DND-41 (cell line): ENCODE results near the gene IGLL5.

Source experiments
- ATAC-seq: fragments of 200-7000 bp; cut with Tn5 transposase; 3 replicates; pipeline ENCODE4 v1.9.1; 2021; ENCODE audit warnings: low read depth; ENCODE audit not compliant: insufficient read depth
- DNase-seq: peaks from one replicate; pipeline ENCODE4 v3.0.0-alpha.2; 2020
- H2AFZ ChIP-seq: 2 replicates; pipeline ENCODE4 v1.6.0; 2012; ENCODE audit warnings: low read depth, low read length
- H3K27ac ChIP-seq: 2 replicates; pipeline ENCODE4 v1.5.1; 2012; ENCODE audit warnings: low read length, inconsistent platforms
- H3K27me3 ChIP-seq: fragments of 200-600 bp; sonication (generic); 2 replicates; pipeline ENCODE4 v1.6.0; 2012; ENCODE audit warnings: low read length, mild to moderate bottlenecking, inconsistent platforms; ENCODE audit not compliant: insufficient read depth, poor library complexity
- H3K36me3 ChIP-seq: 2 replicates; pipeline ENCODE4 v1.5.1; 2012; ENCODE audit warnings: low read length, inconsistent platforms; ENCODE audit not compliant: insufficient read depth
- H3K4me1 ChIP-seq: 2 replicates; pipeline ENCODE4 v1.5.1; 2012; ENCODE audit warnings: mild to moderate bottlenecking, low read length; ENCODE audit not compliant: insufficient read depth
- H3K4me2 ChIP-seq: 2 replicates; pipeline ENCODE4 v1.6.0; 2012; ENCODE audit warnings: mild to moderate bottlenecking, moderate library complexity, low read length, inconsistent platforms; ENCODE audit not compliant: insufficient read depth
- H3K4me3 ChIP-seq, 2 experiments: fragments of 200-600 bp in 1 of 2; shearing (Covaris generic) in 1 of 2; 2 replicates each; pipeline ENCODE4 v1.5.1; 2012 to 2016; ENCODE audit warnings: inconsistent platforms in 2 of 2, low read length in 2 of 2, mild to moderate bottlenecking in 2 of 2, low read depth in 1 of 2, moderate library complexity in 1 of 2
- H3K79me2 ChIP-seq: 2 replicates; pipeline ENCODE4 v1.6.0; 2012; ENCODE audit warnings: low read length, inconsistent platforms; ENCODE audit not compliant: insufficient read depth
- H3K9ac ChIP-seq: 2 replicates; pipeline ENCODE4 v1.6.0; 2012; ENCODE audit warnings: low read depth, mild to moderate bottlenecking, inconsistent platforms, low read length, moderate library complexity
- H3K9me3 ChIP-seq: 2 replicates; pipeline ENCODE4 v1.5.1; 2012; ENCODE audit warnings: low read length, moderate library complexity, mild to moderate bottlenecking, inconsistent platforms; ENCODE audit not compliant: insufficient read depth, severe bottlenecking
- H4K20me1 ChIP-seq: 2 replicates; pipeline ENCODE4 v1.6.0; 2012; ENCODE audit warnings: low read length; ENCODE audit not compliant: insufficient read depth
- EZH2 ChIP-seq: IDR thresholded peaks from 3 replicates; pipeline ENCODE4 v1.6.1; 2012; ENCODE audit warnings: borderline replicate concordance, low read depth, mild to moderate bottlenecking, moderate library complexity, low read length, inconsistent platforms; ENCODE audit not compliant: severe bottlenecking
- TF ChIP-seq, protein P1 (sequence below): IDR thresholded peaks from 2 replicates; pipeline ENCODE4 v1.5.1; 2012; ENCODE audit warnings: borderline replicate concordance, low read length, moderate library complexity, mild to moderate bottlenecking; ENCODE audit not compliant: poor library complexity, severe bottlenecking; ENCODE audit errors: extremely low read depth

The IGLL5 gene

DNA sequence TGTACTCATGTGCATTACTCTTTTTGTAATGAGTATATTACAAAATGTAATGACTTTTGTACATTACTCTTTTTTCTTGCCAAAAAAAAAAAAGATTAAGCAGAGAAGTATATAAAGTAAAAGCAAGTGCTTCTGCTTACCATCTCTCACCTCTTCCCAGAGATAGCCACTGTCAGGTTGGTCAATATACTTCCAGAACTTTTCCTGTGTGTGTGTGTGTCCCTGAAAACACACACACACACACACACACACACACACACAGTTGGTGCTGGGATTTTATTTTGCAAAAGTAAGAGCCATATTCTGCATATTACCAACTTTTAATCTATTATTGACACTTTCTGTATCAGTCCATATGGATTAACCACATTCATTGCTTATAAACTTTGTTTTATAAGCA lies 2.5 kb downstream of the IGLL5 start:
- H3K36me3 ChIP-seq = no peaks in the 10 kb centered on the region
- H3K4me1 ChIP-seq = peaks cover 55% of the 10 kb centered on the region
- no peak for DNase-seq
- no peak overlapping the region for H3K27ac ChIP-seq
- H3K9ac ChIP-seq = no peak overlapping the region
- H3K27me3 ChIP-seq = no peaks in the 10 kb centered on the region
- H4K20me1 ChIP-seq = no peaks in the 10 kb centered on the region
- no peak overlapping the region for H3K4me2 ChIP-seq
- no peak overlapping the region for H2AFZ ChIP-seq
- no peaks in the 10 kb centered on the region for H3K9me3 ChIP-seq
- TF ChIP-seq, protein P1, sequence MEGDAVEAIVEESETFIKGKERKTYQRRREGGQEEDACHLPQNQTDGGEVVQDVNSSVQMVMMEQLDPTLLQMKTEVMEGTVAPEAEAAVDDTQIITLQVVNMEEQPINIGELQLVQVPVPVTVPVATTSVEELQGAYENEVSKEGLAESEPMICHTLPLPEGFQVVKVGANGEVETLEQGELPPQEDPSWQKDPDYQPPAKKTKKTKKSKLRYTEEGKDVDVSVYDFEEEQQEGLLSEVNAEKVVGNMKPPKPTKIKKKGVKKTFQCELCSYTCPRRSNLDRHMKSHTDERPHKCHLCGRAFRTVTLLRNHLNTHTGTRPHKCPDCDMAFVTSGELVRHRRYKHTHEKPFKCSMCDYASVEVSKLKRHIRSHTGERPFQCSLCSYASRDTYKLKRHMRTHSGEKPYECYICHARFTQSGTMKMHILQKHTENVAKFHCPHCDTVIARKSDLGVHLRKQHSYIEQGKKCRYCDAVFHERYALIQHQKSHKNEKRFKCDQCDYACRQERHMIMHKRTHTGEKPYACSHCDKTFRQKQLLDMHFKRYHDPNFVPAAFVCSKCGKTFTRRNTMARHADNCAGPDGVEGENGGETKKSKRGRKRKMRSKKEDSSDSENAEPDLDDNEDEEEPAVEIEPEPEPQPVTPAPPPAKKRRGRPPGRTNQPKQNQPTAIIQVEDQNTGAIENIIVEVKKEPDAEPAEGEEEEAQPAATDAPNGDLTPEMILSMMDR = no peak
- TF ChIP-seq EZH2 = no peak
- H3K4me3 ChIP-seq = no peak overlapping the region
- ATAC-seq = no peak
- H3K79me2 ChIP-seq = no peaks in the 10 kb centered on the region

DNA sequence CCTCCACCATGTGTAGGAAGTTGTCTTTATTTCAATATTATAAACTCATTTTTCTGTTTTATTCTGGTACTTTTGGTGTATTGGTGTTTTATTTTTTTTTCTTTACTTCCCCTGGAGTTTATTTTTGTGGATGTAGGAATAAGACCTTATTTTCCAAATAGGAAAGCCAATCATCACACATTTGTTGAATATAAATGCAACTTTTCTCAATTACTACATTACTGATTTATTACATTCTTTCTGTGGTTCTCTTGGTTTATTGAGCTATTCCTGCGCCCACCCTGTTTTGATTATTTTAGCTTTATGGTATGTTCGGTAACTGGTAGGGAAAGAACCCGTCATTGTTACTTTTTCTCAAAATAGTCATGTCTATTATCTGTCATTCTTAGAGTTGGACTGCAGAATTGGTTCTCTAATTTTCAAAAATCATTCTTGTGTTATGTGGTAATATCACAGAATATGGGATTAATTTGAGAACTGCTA lies 3.6 kb downstream of the IGLL5 start:
- no peaks in the 10 kb centered on the region for H3K36me3 ChIP-seq
- H3K27ac ChIP-seq = no peak overlapping the region
- no peak overlapping the region for H3K4me3 ChIP-seq
- no peak overlapping the region for H3K4me2 ChIP-seq
- no peaks in the 10 kb centered on the region for H3K79me2 ChIP-seq
- no peaks in the 10 kb centered on the region for H4K20me1 ChIP-seq
- H2AFZ ChIP-seq = no peak overlapping the region
- DNase-seq (no peak), ATAC-seq (no peak)
- H3K9ac ChIP-seq = no peak overlapping the region
- H3K9me3 ChIP-seq = no peaks in the 10 kb centered on the region
- TF ChIP-seq, protein P1 = no peak
- no peak for TF ChIP-seq EZH2
- peaks cover 51% of the 10 kb centered on the region for H3K4me1 ChIP-seq
- no peaks in the 10 kb centered on the region for H3K27me3 ChIP-seq

DNA sequence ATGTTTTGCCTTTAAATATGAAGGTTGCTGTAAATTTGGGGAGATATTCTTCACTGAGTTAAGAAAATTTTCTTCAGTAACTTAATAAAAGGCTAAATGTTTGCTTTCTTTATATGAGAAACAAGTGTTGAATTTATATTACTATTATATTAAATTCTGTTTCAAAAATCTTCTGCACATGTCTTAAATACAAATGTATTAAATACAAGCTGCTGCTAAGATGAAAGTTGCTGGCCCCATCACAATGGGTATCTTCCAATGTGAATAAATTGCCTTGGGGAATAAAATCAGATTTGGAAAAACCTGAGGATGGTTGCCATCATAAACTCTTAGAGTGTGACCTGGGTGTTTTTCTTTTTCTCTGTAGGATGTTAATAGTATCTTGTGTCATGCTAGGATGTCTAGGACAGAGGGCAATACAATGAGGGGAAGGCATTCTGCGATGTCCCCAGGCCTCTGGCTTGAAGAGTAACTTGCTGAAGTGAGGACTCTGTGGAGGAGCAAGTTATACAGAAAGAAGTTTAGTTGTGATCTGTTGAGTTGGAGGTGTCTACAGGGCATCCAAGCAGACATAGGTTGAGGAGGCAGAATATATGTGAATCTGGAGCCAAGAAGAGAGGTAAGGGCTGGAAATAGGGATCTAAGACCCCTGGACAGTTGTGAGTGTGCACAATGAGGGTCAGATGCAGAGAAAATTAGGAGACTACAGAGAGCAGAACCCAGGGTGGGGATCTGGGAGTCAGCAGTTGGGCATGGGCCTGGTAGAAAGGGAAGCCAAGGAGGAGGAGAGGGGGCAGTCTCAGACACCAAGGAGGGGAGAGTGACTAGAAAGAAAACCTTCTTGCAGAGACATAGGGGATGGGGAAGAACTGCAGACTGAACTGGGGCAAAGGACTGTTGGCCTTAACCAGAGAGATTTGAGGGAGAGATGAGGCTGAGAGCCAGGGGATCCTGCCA lies 4.8 kb downstream of the IGLL5 start:
- no peak for TF ChIP-seq EZH2
- TF ChIP-seq, protein P1 = no peak
- Histone ChIP-seq H3K36me3 (no peaks in the 10 kb centered on the region), H3K4me1 (peaks cover 39% of the 10 kb centered on the region), H3K79me2 (no peaks in the 10 kb centered on the region), H4K20me1 (no peaks in the 10 kb centered on the region), H3K9me3 (no peaks in the 10 kb centered on the region), H3K9ac (no peak overlapping the region), H3K27me3 (no peaks in the 10 kb centered on the region), H3K27ac (peak overlapping the region; percentile 87), H3K4me2 (no peak overlapping the region), H3K4me3 (no peak overlapping the region), H2AFZ (no peak overlapping the region)
- no peak for ATAC-seq
- peak; percentile 4 for DNase-seq
